HCT116 (cell line): Measurements from ENCODE around the gene DNAJC1.

ENCODE experiments used
- CTCF ChIP-seq, 3 experiments: fragments of 200-600 bp in 1 of 3; sonication (generic) in 1 of 3; IDR thresholded peaks in 2 of 3; conservative IDR thresholded peaks in 1 of 3; 2 replicates each; pipeline ENCODE4 v1.5.1; 2012 to 2017; ENCODE audit warnings: low read depth in 2 of 3, low read length in 2 of 3, antibody characterized with exemption in 1 of 3, borderline replicate concordance in 1 of 3, control low read depth in 1 of 3, mild to moderate bottlenecking in 1 of 3, mixed read lengths in 1 of 3, mixed run types in 1 of 3, moderate library complexity in 1 of 3; ENCODE audit not compliant: insufficient read depth in 1 of 3
- ELF1 ChIP-seq: IDR thresholded peaks from 2 replicates; pipeline ENCODE4 v1.6.1; 2012; ENCODE audit warnings: low read depth, borderline replicate concordance
- POLR2A ChIP-seq: IDR thresholded peaks from 2 replicates; pipeline ENCODE4 v1.7.0; 2011; ENCODE audit warnings: borderline replicate concordance; ENCODE audit not compliant: insufficient read depth, insufficient read length; ENCODE audit errors: extremely low read depth
- RAD21 ChIP-seq: IDR thresholded peaks from 2 replicates; pipeline ENCODE4 v1.6.1; 2012; ENCODE audit warnings: low read depth, mild to moderate bottlenecking
- REST ChIP-seq: IDR thresholded peaks from 2 replicates; pipeline ENCODE4 v1.6.1; 2012; ENCODE audit warnings: low read depth

- TF ChIP-seq CTCF (IDR thresholded peaks at IDR 0.05 in 2 of 3, conservative IDR thresholded peaks at IDR 0.05 in 1 of 3; ENCODE audit: borderline replicate concordance in 1 of 3, insufficient read depth in 1 of 3, low read depth in 2 of 3, low read length in 2 of 3) (no peak), RAD21 (no peak), ELF1 (no peak), POLR2A (no peak), REST (no peak)
Measured at GRCh38 chr10:21719502-21719901, 284.0 kb downstream of the DNAJC1 start.
